Measurements from ENCODE around the gene SFSWAP.
"Not testable (repeated sequence)": the region's sequence is repeated elsewhere in the genome, so short reads cannot be mapped to it uniquely, and the experiment has no call there.

Gene SFSWAP

GRCh38 chr12:131794573-131794972, 83.7 kb downstream of the SFSWAP start:
- no peak for DNase-seq

GRCh38 chr12:131795064-131795463, 84.2 kb downstream of the SFSWAP start:
- DNase-seq, result no peak

GRCh38 chr12:131795690-131796410, 85.0 kb downstream of the SFSWAP start:
- no peak for DNase-seq

GRCh38 chr12:131796411-131796736, 85.5 kb downstream of the SFSWAP start:
- DNase-seq, result no peak

GRCh38 chr12:131796754-131797587, 86.1 kb downstream of the SFSWAP start:
- no peak for DNase-seq

GRCh38 chr12:131797588-131797934, 86.7 kb downstream of the SFSWAP start:
- no peak for DNase-seq

- DNase-seq, result no peak
These were observed 88.3 kb downstream of the SFSWAP start for GRCh38 chr12:131799195-131799594.

GRCh38 chr12:131799828-131800593, 89.1 kb downstream of the SFSWAP start:
- no peak for DNase-seq

- no peak for DNase-seq
These were observed 89.8 kb downstream of the SFSWAP start for GRCh38 chr12:131800594-131801135.

GRCh38 chr12:131801254-131801866, 90.5 kb downstream of the SFSWAP start:
- DNase-seq, result no peak

- DNase-seq, result no peak
These were observed 93.2 kb downstream of the SFSWAP start for GRCh38 chr12:131803961-131804521.

- DNase-seq, result no peak
These were observed 94.5 kb downstream of the SFSWAP start for GRCh38 chr12:131805421-131805820.

GRCh38 chr12:131806674-131807073, 95.8 kb downstream of the SFSWAP start:
- DNase-seq, result no peak

GRCh38 chr12:131808744-131809371, 98.0 kb downstream of the SFSWAP start:
- DNase-seq, result no peak

GRCh38 chr12:131809476-131810254, 98.8 kb downstream of the SFSWAP start:
- not testable (repeated sequence) for DNase-seq

GRCh38 chr12:131810726-131811125, 99.8 kb downstream of the SFSWAP start:
- DNase-seq, result no peak

- no peak for DNase-seq
These were observed 104.2 kb downstream of the SFSWAP start for GRCh38 chr12:131815131-131815530.

GRCh38 chr12:131816495-131816894, 105.6 kb downstream of the SFSWAP start:
- no peak for DNase-seq

GRCh38 chr12:131817241-131817640, 106.4 kb downstream of the SFSWAP start:
- no peak for DNase-seq

GRCh38 chr12:131818821-131819585, 108.1 kb downstream of the SFSWAP start:
- DNase-seq, result no peak
